Astrocyte (in vitro differentiated cells and primary cell): ENCODE results near the gene CEP57. TPM values are rescaled to one million over a fixed set of nuclear protein-coding genes. Genes with fewer than 3 reads are reported as not detected.

Experiments
- DNase-seq: peaks from one replicate; pipeline ENCODE4 v3.0.0-alpha.2; 2010; ENCODE audit warnings: low read depth
- FAIRE-seq: peaks from 2 replicates; lab custom pipeline; 2011; peaks lifted over from hg19 to GRCh38; lab: Jason Lieb, UNC
- H2AFZ ChIP-seq: 2 replicates; pipeline ENCODE4 v1.6.0; 2012; ENCODE audit warnings: low read depth, low read length, inconsistent platforms
- H3K27ac ChIP-seq: 2 replicates; pipeline ENCODE4 v1.5.1; 2011; ENCODE audit warnings: low read depth, low read length, inconsistent platforms
- H3K27me3 ChIP-seq: 2 replicates; pipeline ENCODE4 v1.6.0; 2011; ENCODE audit warnings: low read length, inconsistent platforms; ENCODE audit not compliant: insufficient read depth
- H3K36me3 ChIP-seq: 2 replicates; pipeline ENCODE4 v1.5.1; 2011; ENCODE audit warnings: low read length, inconsistent platforms; ENCODE audit not compliant: insufficient read depth
- H3K4me1 ChIP-seq: 2 replicates; pipeline ENCODE4 v1.5.1; 2011; ENCODE audit warnings: low read length, inconsistent platforms; ENCODE audit not compliant: insufficient read depth
- H3K4me2 ChIP-seq: 2 replicates; pipeline ENCODE4 v1.6.0; 2012; ENCODE audit warnings: low read length, inconsistent platforms
- H3K4me3 ChIP-seq: 2 replicates; pipeline ENCODE4 v1.5.1; 2011; ENCODE audit warnings: low read depth, mild to moderate bottlenecking, low read length, inconsistent platforms; ENCODE audit not compliant: insufficient read depth
- H3K79me2 ChIP-seq: 2 replicates; pipeline ENCODE4 v1.6.0; 2012; ENCODE audit warnings: mild to moderate bottlenecking, low read length, inconsistent platforms; ENCODE audit not compliant: insufficient read depth
- H3K9ac ChIP-seq: 2 replicates; pipeline ENCODE4 v1.6.0; 2012; ENCODE audit warnings: mild to moderate bottlenecking, low read length, inconsistent platforms
- H3K9me3 ChIP-seq: 2 replicates; pipeline ENCODE4 v1.5.1; 2012; ENCODE audit warnings: low read depth, mild to moderate bottlenecking, low read length, inconsistent platforms; ENCODE audit not compliant: insufficient read depth
- H4K20me1 ChIP-seq: 2 replicates; pipeline ENCODE4 v1.6.0; 2012; ENCODE audit warnings: low read length, inconsistent platforms; ENCODE audit not compliant: insufficient read depth
- H3K27ac Mint-ChIP-seq: one replicate; pipeline ENCODE4 v1.8.0; 2021; ENCODE audit warnings: mild to moderate bottlenecking, mixed read lengths; ENCODE audit not compliant: unreplicated experiment
- H3K27me3 Mint-ChIP-seq: one replicate; pipeline ENCODE4 v1.8.0; 2021; ENCODE audit warnings: low read depth, mixed read lengths; ENCODE audit not compliant: unreplicated experiment
- H3K36me3 Mint-ChIP-seq: one replicate; pipeline ENCODE4 v1.8.0; 2021; ENCODE audit warnings: low read depth, mixed read lengths; ENCODE audit not compliant: unreplicated experiment
- H3K4me1 Mint-ChIP-seq: one replicate; pipeline ENCODE4 v1.8.0; 2021; ENCODE audit warnings: low read depth, mixed read lengths; ENCODE audit not compliant: unreplicated experiment
- H3K4me3 Mint-ChIP-seq: one replicate; pipeline ENCODE4 v1.8.0; 2021; ENCODE audit warnings: mild to moderate bottlenecking, moderate library complexity, mixed read lengths; ENCODE audit not compliant: unreplicated experiment
- H3K9me3 Mint-ChIP-seq: one replicate; pipeline ENCODE4 v1.8.0; 2021; ENCODE audit warnings: mild to moderate bottlenecking, mixed read lengths; ENCODE audit not compliant: unreplicated experiment
- CTCF ChIP-seq: IDR thresholded peaks from 2 replicates; pipeline ENCODE4 v1.5.1; 2011; ENCODE audit warnings: low read depth, mild to moderate bottlenecking, inconsistent platforms, low read length, moderate library complexity; ENCODE audit not compliant: insufficient read depth
- EZH2 ChIP-seq: IDR thresholded peaks from 2 replicates; pipeline ENCODE4 v1.6.1; 2012; ENCODE audit warnings: mild to moderate bottlenecking, low read length, inconsistent platforms; ENCODE audit not compliant: insufficient read depth
- total RNA-seq: library from RNA; stranded (reverse); gene quantifications from 2 replicates; pipeline ENCODE4 v1.2.1, GENCODE V29; 2021

CEP57 gene
- total RNA-seq, 1 donor from 2014 or later: 23.5 TPM

GRCh38 chr11:95792700-95793099, 2.4 kb downstream of the CEP57 start:
- Mint-ChIP-seq H3K36me3 (no peaks in the 10 kb centered on the region), H3K27ac (no peak overlapping the region), H3K4me3 (no peak overlapping the region), H3K27me3 (no peaks in the 10 kb centered on the region), H3K9me3 (no peaks in the 10 kb centered on the region), H3K4me1 (peaks cover 19% of the 10 kb centered on the region)
- FAIRE-seq: no peak
- Histone ChIP-seq H3K9ac (no peak overlapping the region), H3K4me3 (no peak overlapping the region), H3K4me2 (no peak overlapping the region), H4K20me1 (peaks cover 5% of the 10 kb centered on the region), H3K4me1 (peaks cover 13% of the 10 kb centered on the region), H3K36me3 (no peaks in the 10 kb centered on the region), H3K27ac (no peak overlapping the region), H3K27me3 (no peaks in the 10 kb centered on the region), H2AFZ (no peak overlapping the region), H3K79me2 (peaks cover 82% of the 10 kb centered on the region), H3K9me3 (no peaks in the 10 kb centered on the region)
- no peak for TF ChIP-seq CTCF
- TF ChIP-seq EZH2: no peak
- no peak for DNase-seq

- FAIRE-seq: no peak
- Histone ChIP-seq H3K79me2 (peaks cover 81% of the 10 kb centered on the region), H3K9ac (no peak overlapping the region), H3K4me1 (peaks cover 13% of the 10 kb centered on the region), H3K9me3 (no peaks in the 10 kb centered on the region), H3K27ac (no peak overlapping the region), H2AFZ (no peak overlapping the region), H3K27me3 (no peaks in the 10 kb centered on the region), H3K4me2 (no peak overlapping the region), H3K36me3 (no peaks in the 10 kb centered on the region), H4K20me1 (peaks cover 5% of the 10 kb centered on the region), H3K4me3 (no peak overlapping the region)
- no peaks in the 10 kb centered on the region for H3K36me3 Mint-ChIP-seq
- H3K4me1 Mint-ChIP-seq: peaks cover 15% of the 10 kb centered on the region
- no peak overlapping the region for H3K4me3 Mint-ChIP-seq
- H3K9me3 Mint-ChIP-seq: no peaks in the 10 kb centered on the region
- no peak overlapping the region for H3K27ac Mint-ChIP-seq
- DNase-seq: no peak
- no peaks in the 10 kb centered on the region for H3K27me3 Mint-ChIP-seq
- no peak for TF ChIP-seq CTCF
- TF ChIP-seq EZH2: no peak
Observed at GRCh38 chr11:95793116-95793515, 2.8 kb downstream of the CEP57 start.

GRCh38 chr11:95794086-95794485, 3.8 kb downstream of the CEP57 start:
- H3K9me3 ChIP-seq: no peaks in the 10 kb centered on the region
- no peaks in the 10 kb centered on the region for H3K27me3 ChIP-seq
- H3K4me1 ChIP-seq: peaks cover 9% of the 10 kb centered on the region
- Mint-ChIP-seq H3K4me3 (no peak overlapping the region), H3K27me3 (no peaks in the 10 kb centered on the region), H3K36me3 (no peaks in the 10 kb centered on the region), H3K4me1 (peaks cover 11% of the 10 kb centered on the region), H3K9me3 (no peaks in the 10 kb centered on the region), H3K27ac (no peak overlapping the region)
- TF ChIP-seq EZH2: no peak
- no peak for TF ChIP-seq CTCF
- H4K20me1 ChIP-seq: peaks cover 5% of the 10 kb centered on the region
- H3K4me2 ChIP-seq: no peak overlapping the region
- no peaks in the 10 kb centered on the region for H3K36me3 ChIP-seq
- H2AFZ ChIP-seq: no peak overlapping the region
- peaks cover 76% of the 10 kb centered on the region for H3K79me2 ChIP-seq
- no peak overlapping the region for H3K27ac ChIP-seq
- FAIRE-seq (no peak), DNase-seq (no peak)
- no peak overlapping the region for H3K9ac ChIP-seq
- H3K4me3 ChIP-seq: no peak overlapping the region
